Thoracic aorta (tissue), 2 donors: Measurements from ENCODE around the gene HLF. TPM values are rescaled to one million over a fixed set of nuclear protein-coding genes. Genes with fewer than 3 reads are reported as not detected.

Experiments used
- ATAC-seq: fragments of 150-250 bp; one replicate; pipeline ENCODE4 v1.8.0; 2017; ENCODE audit warnings: low read depth; ENCODE audit not compliant: insufficient number of reproducible peaks, low FRiP score
- DNase-seq: peaks from one replicate; pipeline ENCODE4 v3.0.0-alpha.2; 2020; ENCODE audit warnings: low spot score
- H3K27ac ChIP-seq, 2 donors: fragments of 200-600 bp; sonication (generic); 1 replicate in 1 of 2; 2 replicates in 1 of 2; pipeline ENCODE4 v1.5.1; 2016; ENCODE audit warnings: mild to moderate bottlenecking in 2 of 2, moderate library complexity in 2 of 2
- H3K27me3 ChIP-seq: fragments of 200-600 bp; sonication (generic); replicated peaks from 2 replicates; pipeline ENCODE4 v1.6.0; 2016; ENCODE audit warnings: mild to moderate bottlenecking; ENCODE audit not compliant: insufficient read depth
- H3K36me3 ChIP-seq: fragments of 200-600 bp; sonication (generic); one replicate; pipeline ENCODE4 v1.5.1; 2016
- H3K4me1 ChIP-seq, 2 donors: fragments of 200-600 bp; sonication (generic); 1 replicate in 1 of 2; 2 replicates in 1 of 2; pipeline versions ENCODE4 v1.5.1 to v1.6.0; 2016; ENCODE audit warnings: low read depth in 2 of 2, mild to moderate bottlenecking in 1 of 2; ENCODE audit not compliant: control insufficient read depth in 1 of 2
- H3K4me3 ChIP-seq: fragments of 200-600 bp; sonication (generic); 2 replicates; pipeline ENCODE4 v1.5.1; 2016; ENCODE audit warnings: mild to moderate bottlenecking
- H3K9me3 ChIP-seq: fragments of 200-600 bp; sonication (generic); 2 replicates; pipeline ENCODE4 v1.5.1; 2016
- total RNA-seq, 2 donors: library from RNA; depleted of rRNA; stranded (reverse); fragments of >200 nt; gene quantifications; one replicate each; pipeline versions ENCODE4 v1.1.0 to v1.2.3, GENCODE V29; 2016
- TF ChIP-seq, protein P1 (sequence below): fragments of 200-600 bp; sonication (generic); IDR thresholded peaks from one replicate; pipeline ENCODE4 v1.5.1; 2019; ENCODE audit warnings: antibody characterized with exemption

The HLF gene
- total RNA-seq, 2 donors from 2014 or later, result 10.2 to 12.5 TPM

DNA sequence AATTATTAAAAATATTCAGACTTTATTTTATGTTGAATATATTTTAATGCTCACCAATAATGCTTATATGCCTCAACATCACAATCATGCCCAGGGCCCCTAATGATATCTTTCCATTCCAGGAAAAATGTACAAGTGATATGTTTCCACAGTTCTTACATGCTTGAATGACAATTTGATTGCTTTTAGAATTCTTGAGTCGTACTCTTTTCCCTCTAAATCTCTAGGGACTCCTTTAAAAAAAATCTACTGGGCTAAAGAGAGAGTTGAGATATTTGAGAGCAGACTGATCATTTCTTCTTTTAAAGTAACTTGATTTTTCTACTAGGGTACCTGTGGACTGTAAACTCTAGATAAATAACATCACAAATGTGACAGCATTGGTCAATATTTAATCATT, 18.2 kb upstream of the HLF start:
- TF ChIP-seq, protein P1, sequence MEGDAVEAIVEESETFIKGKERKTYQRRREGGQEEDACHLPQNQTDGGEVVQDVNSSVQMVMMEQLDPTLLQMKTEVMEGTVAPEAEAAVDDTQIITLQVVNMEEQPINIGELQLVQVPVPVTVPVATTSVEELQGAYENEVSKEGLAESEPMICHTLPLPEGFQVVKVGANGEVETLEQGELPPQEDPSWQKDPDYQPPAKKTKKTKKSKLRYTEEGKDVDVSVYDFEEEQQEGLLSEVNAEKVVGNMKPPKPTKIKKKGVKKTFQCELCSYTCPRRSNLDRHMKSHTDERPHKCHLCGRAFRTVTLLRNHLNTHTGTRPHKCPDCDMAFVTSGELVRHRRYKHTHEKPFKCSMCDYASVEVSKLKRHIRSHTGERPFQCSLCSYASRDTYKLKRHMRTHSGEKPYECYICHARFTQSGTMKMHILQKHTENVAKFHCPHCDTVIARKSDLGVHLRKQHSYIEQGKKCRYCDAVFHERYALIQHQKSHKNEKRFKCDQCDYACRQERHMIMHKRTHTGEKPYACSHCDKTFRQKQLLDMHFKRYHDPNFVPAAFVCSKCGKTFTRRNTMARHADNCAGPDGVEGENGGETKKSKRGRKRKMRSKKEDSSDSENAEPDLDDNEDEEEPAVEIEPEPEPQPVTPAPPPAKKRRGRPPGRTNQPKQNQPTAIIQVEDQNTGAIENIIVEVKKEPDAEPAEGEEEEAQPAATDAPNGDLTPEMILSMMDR, result no peak
- ATAC-seq, result no peak
- H3K27ac ChIP-seq, result no peak overlapping the region

DNA sequence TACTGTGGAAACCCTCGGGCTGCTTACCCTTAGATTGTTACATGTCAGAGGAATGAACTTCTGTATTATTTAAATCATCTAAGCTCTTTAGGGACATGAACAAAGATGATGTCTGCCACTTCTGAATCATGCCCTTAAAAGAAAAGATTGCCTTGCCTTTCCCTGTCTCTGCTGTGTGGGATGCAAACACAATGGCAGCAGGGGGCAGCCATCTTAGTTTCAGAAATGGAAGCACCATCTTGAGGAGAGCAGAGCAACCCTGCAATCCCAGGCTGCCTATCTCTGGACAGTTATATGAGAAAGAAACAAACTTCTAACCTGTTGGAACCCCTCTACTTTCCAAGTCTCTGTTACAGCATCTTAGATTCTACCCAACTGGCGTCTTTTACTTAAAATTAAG, 16.7 kb upstream of the HLF start:
- no peak overlapping the region for H3K4me3 ChIP-seq
- no peak overlapping the region for H3K27ac ChIP-seq
- H3K9me3 ChIP-seq, result no peaks in the 10 kb centered on the region
- H3K36me3 ChIP-seq, result no peaks in the 10 kb centered on the region
- H3K27me3 ChIP-seq, result no peaks in the 10 kb centered on the region
- H3K4me1 ChIP-seq, result no peaks in the 10 kb centered on the region
- DNase-seq (no peak), ATAC-seq (no peak)
- TF ChIP-seq, protein P1, result no peak

More for the DNA sequence above, 18.2 kb upstream of the HLF start:
- Histone ChIP-seq H3K9me3 (no peaks in the 10 kb centered on the region), H3K36me3 (no peaks in the 10 kb centered on the region), H3K4me3 (no peak overlapping the region), H3K4me1 (no peaks in the 10 kb centered on the region), H3K27me3 (no peaks in the 10 kb centered on the region)
- no peak for DNase-seq

DNA sequence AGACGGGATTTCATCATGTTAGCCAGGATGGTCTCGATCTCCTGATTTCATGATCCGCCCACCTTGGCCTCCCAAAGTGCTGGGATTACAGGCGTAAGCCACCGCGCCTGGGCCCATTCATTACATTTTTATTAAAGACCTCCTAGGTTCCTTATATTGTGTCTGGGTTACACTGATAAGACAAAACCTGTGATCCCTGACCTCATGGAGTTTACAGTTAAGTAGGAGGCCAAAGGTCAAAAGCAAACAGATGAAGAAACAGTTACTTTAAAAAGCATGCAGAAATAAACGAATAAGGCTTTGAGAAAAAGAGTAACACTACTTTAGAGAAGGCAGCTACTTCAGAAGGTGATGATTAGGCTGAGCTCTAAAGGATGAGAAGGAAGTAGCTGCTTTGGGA, 14.9 kb upstream of the HLF start:
- H3K27ac ChIP-seq, result no peak overlapping the region
- H3K4me1 ChIP-seq, result no peaks in the 10 kb centered on the region
- TF ChIP-seq, protein P1, result no peak
- no peaks in the 10 kb centered on the region for H3K9me3 ChIP-seq
- no peaks in the 10 kb centered on the region for H3K27me3 ChIP-seq
- H3K4me3 ChIP-seq, result no peak overlapping the region
- DNase-seq, result no peak
- ATAC-seq, result no peak
- H3K36me3 ChIP-seq, result no peaks in the 10 kb centered on the region

DNA sequence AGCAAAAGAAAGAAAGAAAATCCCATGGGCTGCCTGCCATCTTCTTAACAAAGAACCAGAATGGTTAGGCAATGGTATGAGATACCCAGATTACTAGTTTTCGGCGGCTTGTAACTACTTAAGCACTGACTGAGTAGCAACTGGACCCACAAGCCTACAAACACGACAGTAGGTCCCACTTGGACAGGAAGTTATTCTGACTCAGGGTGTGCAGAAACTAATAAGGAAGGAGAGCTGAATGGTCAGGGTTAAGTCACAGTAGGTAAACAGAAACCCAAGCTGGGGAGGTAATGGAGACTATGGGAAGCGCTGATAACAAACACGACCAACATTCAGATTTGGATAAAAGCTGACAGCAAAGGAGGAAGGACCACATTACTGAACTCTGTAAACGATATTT, 10.4 kb upstream of the HLF start:
- no peaks in the 10 kb centered on the region for H3K36me3 ChIP-seq
- H3K9me3 ChIP-seq, result no peaks in the 10 kb centered on the region
- TF ChIP-seq, protein P1, result no peak
- no peaks in the 10 kb centered on the region for H3K4me1 ChIP-seq
- H3K27ac ChIP-seq, result no peak overlapping the region
- H3K4me3 ChIP-seq, result no peak overlapping the region
- no peaks in the 10 kb centered on the region for H3K27me3 ChIP-seq
- DNase-seq, result no peak
- no peak for ATAC-seq

DNA sequence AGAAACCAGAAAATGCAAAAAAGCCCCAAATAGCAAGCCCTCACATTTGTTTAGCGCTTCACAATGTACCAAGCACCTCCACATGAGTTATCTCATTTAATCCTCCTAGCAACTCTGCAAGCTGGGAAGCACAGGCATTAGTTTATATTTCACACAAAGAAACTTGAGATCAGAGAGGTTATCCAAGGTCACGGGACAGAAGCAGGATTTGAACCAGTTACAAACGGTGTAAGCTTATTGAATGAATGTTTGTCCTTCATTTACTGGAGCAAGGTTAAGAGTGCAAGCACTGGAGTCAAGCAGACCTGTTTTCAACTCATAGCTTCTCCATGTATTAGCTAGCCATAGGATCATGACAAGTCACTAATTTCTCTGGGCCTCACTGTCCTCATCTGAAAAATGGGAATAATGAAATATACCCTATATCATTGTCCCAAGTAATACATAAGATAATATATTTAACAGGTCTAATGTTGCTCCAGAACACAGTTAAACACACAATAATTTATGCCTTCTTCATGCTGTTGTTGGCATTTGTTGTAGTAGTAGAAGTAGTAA, 6.1 kb upstream of the HLF start:
- TF ChIP-seq, protein P1, result no peak
- Histone ChIP-seq H3K27me3 (no peaks in the 10 kb centered on the region), H3K4me1 (peaks cover under 1 to 5% of the 10 kb centered on the region in 2 donors), H3K36me3 (no peaks in the 10 kb centered on the region), H3K27ac (no peak overlapping the region), H3K4me3 (no peak overlapping the region), H3K9me3 (no peaks in the 10 kb centered on the region)
- no peak for DNase-seq
- ATAC-seq, result no peak
